Ovary (tissue), 3 donors: ENCODE results near the gene IDUA.

Source experiments
- CTCF ChIP-seq, 3 donors: fragments of 450-650 bp in 2 of 3; fragments of 200-600 bp in 1 of 3; IDR thresholded peaks; one replicate each; pipeline versions ENCODE4 v1.5.1 to v1.8.0; 2016 to 2022; ENCODE audit warnings: antibody characterized with exemption in 3 of 3, mild to moderate bottlenecking in 1 of 3
- POLR2A ChIP-seq: fragments of 450-650 bp; IDR thresholded peaks from one replicate; pipeline ENCODE4 v1.6.1; 2017; ENCODE audit warnings: antibody characterized with exemption, mild to moderate bottlenecking, moderate library complexity
- donor health status: DM: no; HTN: no; CAD: no.

GRCh38 chr4:957581-958313 is 29.1 kb upstream of the IDUA start:
- TF ChIP-seq CTCF (IDR thresholded peaks at IDR 0.05) = no peak
- no peak for TF ChIP-seq POLR2A
